ENCODE results near the gene FAM221A.

- TF ChIP-seq, protein P1, sequence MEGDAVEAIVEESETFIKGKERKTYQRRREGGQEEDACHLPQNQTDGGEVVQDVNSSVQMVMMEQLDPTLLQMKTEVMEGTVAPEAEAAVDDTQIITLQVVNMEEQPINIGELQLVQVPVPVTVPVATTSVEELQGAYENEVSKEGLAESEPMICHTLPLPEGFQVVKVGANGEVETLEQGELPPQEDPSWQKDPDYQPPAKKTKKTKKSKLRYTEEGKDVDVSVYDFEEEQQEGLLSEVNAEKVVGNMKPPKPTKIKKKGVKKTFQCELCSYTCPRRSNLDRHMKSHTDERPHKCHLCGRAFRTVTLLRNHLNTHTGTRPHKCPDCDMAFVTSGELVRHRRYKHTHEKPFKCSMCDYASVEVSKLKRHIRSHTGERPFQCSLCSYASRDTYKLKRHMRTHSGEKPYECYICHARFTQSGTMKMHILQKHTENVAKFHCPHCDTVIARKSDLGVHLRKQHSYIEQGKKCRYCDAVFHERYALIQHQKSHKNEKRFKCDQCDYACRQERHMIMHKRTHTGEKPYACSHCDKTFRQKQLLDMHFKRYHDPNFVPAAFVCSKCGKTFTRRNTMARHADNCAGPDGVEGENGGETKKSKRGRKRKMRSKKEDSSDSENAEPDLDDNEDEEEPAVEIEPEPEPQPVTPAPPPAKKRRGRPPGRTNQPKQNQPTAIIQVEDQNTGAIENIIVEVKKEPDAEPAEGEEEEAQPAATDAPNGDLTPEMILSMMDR (conservative IDR thresholded peaks at IDR 0.05 in 1 of 2, IDR thresholded peaks at IDR 0.05 in 1 of 2; ENCODE audit: low read depth in 1 of 2, low read length in 2 of 2) = no peak
- no peak for TF ChIP-seq EZH2 (IDR thresholded peaks at IDR 0.05; ENCODE audit: low read length, missing control alignments)
These were observed 5.7 kb downstream of the FAM221A start for GRCh38 chr7:23685731-23686130.

Measured in fibroblast of lung (primary cell).